GM12873 (cell line): ENCODE results near the gene UNC45B.

ENCODE experiments used
- CTCF ChIP-seq: IDR thresholded peaks from 2 replicates; pipeline ENCODE4 v1.5.1; 2012; ENCODE audit warnings: low read depth, mild to moderate bottlenecking, moderate library complexity, low read length, control low read depth; ENCODE audit not compliant: insufficient read depth; ENCODE audit errors: missing control alignments

UNC45B gene

GRCh38 chr17:35236821-35237220, 89.2 kb downstream of the UNC45B start:
- no peak for TF ChIP-seq CTCF

GRCh38 chr17:35238821-35239220, 91.2 kb downstream of the UNC45B start:
- TF ChIP-seq CTCF, result no peak
